Activated CD8-positive, alpha-beta memory T cell treated with anti-CD3 and anti-CD28 coated beads, Interleukin-2, amount 50 U/mL, for 1 hour (primary cell): Measurements from ENCODE around the gene SERPINA10.

ENCODE experiments used
- DNase-seq: peaks from one replicate; pipeline ENCODE4 v3.0.0-alpha.2; 2020; ENCODE audit errors: extremely low read depth

The SERPINA10 gene, protein sequence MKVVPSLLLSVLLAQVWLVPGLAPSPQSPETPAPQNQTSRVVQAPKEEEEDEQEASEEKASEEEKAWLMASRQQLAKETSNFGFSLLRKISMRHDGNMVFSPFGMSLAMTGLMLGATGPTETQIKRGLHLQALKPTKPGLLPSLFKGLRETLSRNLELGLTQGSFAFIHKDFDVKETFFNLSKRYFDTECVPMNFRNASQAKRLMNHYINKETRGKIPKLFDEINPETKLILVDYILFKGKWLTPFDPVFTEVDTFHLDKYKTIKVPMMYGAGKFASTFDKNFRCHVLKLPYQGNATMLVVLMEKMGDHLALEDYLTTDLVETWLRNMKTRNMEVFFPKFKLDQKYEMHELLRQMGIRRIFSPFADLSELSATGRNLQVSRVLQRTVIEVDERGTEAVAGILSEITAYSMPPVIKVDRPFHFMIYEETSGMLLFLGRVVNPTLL

DNA sequence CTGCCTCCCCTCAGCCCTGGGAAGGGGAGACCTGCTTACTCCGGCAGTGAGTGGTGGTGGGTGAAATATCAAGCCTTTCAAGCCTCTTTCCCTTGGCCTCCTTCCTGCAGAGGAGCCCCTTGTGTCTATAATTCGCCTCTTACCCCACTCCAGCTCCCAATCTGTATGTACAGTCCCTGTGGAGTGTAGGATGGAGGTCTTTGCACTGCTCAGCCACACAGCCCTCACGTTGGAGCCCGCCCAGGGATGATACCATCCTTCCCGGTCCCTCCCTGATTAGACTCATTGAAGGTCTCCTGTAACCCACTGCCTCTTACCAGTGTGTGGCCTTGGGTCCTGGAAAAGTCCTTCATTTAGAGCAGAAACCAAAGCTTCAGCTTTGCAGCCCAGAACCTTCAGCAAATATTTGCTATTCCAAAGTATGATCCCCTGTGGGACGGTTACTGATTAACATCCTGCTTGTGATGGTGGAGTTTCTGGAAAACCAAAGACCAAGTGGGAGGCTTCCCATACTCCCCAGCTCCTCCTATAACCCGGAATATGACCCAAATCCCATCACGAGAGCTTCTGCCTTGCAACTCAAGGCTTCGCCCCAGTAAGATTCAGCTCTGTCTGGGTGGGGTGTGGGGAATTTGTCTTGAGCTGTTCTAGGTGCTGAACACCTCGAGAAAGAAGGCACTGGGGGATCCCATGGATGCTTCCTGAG lies at the start of gene SERPINA10:
SERPINA10 (minus strand) TSS at position 397 of the 706 bp plus-strand sequence. CDS start 2,675 bp downstream, outside the sequence.
- DNase-seq = no peak

DNA sequence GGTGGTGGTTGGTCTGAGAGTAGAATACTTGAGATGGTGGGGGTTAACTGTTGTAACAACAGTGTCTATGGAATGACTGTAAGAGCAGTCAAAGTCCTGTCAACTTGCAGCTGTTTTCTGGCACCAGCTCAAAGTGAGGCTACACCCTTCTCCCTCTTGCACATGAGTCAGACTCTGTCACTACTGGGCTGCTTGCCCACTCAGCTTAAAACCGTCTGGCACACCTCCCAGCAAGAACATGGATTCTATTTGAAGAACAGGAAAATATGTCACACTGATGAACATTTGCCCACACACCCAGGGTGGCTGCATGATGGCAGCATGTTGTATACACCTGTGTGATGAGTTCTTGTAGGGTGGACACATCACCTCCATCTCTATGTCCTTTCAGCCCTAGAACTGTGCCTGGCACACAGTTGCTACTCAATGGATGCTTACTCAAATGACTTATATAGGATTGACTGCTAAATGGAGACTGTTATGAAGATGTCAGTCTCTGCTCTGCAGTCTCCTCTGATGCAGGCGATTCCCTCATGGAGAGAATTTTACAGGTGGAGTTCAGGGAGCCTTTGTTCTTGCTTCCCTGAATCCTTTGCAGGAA lies 49.4 kb upstream of the SERPINA10 start:
- no peak for DNase-seq

DNA sequence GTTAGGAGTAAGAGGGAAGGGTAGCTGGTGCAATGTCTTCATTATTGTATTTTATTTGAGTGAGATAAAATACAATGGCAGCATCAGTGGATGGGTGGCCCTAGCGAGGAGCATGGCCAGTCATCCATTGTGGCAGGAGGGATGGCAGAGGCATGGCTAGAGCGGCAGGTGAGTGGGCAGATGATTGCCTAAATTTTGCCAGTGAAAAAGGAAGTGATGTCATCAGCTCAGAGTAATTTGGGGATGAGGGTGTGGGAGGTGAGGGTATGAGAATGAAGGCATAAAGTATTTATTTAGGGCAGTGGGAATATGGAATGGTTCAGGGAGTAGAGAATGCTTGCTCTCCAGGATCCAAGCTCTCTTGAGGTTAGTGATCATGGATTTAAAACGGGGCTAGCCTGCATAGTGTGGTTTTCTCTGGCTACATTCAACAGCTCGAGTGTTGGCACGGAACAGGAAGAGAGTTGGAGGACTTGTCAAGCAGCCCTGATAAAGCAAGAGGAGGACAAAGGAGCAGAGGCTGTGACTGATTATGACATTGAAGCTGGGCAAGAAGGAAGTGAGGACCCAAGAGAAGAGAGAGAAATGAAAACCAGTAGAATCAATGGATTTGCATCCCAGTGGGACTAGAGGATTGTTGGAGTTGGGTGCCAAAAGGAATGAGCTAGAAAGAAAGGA lies 48.7 kb upstream of the SERPINA10 start:
- no peak for DNase-seq

DNA sequence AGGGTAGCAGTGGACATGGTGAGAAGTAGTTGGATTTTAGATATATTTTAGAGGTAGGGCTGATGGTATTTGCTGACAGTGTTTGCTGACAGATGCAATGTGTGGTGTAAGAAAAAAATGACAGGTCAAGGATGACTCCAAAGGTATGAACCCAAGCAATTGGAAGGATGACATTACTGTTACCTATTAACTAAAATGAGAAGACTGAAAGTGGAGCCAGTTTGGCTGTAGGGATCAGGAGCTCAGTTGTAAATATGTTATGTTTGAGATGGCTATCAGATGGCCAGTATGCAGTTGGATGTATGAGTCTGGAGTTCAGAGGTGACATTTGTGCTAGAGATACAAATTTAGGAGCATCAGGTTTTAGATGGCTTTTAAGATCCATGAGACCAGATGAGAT lies 47.5 kb upstream of the SERPINA10 start:
- no peak for DNase-seq

DNA sequence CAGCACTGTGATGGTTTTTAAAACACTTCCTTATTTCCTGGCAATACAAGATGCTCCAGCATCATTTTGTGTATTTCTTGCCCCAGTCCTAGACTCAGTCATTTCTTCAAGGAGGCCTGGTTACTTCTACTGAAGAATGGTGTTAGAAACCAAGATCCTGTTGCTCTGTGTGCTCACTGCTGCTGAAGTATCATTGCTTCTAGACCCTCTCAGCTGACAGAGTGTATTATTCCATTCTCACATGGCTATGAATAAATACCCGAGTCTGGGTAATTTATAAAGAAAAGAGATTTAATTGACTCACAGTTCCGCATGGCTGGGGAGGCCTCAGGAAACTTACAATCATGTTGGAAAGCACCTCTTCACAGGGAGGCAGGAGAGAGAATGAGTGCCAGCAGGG lies 45.0 kb upstream of the SERPINA10 start:
- DNase-seq = no peak

DNA sequence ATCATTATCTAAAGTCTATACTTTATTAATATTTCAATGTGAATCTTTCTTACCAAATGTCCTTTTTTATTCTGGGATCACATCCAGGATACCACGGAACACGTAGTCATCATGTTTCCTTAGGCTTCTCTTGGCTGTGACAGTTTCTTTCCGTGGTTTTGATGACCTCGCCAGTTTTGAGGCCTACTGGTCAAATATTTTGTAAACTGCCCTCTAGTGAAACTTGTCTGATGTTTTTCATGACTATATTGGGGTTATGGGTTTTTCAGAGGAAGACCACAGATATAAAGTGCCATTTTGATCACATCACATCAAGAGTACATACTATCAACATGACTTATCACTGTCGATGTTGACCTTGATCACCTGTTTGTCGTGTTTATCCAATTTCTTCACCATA lies 44.2 kb upstream of the SERPINA10 start:
- DNase-seq = no peak

DNA sequence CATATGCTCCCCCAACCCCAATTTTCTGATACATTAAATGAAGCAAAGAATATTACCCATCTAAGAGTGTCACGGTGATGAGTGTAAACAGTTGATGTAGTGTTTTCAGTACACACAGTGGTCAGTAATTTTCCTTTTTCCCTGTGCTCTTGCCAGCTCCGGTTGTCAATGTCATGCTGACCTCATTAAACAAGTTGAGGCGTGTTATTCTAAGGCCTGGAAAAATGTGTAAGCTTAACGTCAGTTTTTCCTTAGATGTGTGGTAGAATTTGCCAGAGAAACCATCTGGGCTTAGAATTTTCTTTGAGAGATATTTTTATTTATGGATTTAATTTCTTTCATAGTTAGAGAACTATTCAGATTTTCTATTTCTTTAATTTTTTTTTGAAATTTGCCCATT lies 41.8 kb upstream of the SERPINA10 start:
- no peak for DNase-seq

DNA sequence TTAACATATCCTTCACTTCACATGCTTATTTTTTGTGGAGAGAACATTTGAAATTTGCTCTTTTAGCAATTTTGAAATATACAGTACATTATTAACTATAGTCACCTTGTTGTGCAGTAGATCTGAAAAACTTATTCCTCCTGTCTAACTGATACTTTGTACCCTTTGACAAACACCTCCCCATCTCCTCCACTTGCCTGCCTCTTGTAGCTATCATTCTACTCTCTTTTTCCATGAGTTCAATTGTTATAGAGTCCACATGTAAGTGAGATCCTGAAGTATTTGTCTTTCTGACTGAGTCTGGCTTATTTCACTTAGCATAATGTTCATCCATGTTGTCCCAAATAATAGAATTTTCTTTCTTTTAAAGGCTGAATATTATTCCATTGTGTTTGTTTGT lies 39.5 kb upstream of the SERPINA10 start:
- DNase-seq = no peak

DNA sequence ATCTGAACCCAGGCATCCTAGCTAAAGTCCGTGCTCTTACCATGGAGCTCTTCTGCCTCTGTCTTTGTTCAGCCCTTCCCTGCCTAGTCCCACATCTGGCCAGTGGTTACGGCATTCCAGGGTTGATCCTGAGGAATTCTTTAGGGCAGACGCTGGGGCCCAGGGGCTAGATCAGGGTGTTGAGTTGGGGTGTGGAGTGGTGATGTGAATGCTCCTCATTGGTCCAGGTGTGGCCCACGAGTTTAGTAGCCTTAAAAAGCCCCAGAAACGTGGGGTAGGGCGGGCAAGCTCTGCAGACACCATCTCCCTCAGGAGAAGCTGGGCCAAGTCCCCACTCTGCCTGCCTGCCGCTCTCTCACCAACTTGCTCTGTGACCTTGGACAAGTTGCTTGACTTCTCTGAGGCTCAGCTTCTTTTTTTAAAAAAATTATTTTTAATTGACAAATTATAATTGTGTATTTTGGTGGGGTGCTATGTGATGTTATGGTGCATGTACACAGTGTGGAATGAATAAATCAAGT lies 39.1 kb upstream of the SERPINA10 start:
- no peak for DNase-seq

GRCh38 chr14:94331462-94331861 lies 38.4 kb upstream of the SERPINA10 start:
- no peak for DNase-seq

- no peak for DNase-seq
These were observed 37.8 kb upstream of the SERPINA10 start for GRCh38 chr14:94330857-94331256.

GRCh38 chr14:94330432-94330831 lies 37.4 kb upstream of the SERPINA10 start:
- no peak for DNase-seq

DNA sequence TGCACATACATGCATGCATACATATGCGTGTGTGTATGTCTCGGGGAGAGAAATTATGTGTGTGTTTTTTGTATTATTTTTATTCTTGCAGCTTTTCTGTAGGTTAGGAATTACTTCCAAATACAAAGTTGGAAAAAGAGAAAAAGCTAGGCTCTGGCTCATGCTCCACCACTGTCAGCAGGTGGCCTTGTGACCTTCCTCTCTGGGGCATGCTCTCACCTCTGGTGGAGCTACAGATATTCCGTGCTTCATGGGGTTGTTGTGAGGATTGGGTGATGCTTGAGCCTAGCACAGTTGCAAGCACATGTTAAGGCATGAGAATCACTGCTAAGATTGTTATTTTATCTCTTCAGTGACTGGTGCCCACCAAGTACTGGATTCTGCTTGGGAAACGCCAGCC lies 36.8 kb upstream of the SERPINA10 start:
- no peak for DNase-seq

GRCh38 chr14:94328196-94328595 lies 35.1 kb upstream of the SERPINA10 start:
- DNase-seq = no peak

DNA sequence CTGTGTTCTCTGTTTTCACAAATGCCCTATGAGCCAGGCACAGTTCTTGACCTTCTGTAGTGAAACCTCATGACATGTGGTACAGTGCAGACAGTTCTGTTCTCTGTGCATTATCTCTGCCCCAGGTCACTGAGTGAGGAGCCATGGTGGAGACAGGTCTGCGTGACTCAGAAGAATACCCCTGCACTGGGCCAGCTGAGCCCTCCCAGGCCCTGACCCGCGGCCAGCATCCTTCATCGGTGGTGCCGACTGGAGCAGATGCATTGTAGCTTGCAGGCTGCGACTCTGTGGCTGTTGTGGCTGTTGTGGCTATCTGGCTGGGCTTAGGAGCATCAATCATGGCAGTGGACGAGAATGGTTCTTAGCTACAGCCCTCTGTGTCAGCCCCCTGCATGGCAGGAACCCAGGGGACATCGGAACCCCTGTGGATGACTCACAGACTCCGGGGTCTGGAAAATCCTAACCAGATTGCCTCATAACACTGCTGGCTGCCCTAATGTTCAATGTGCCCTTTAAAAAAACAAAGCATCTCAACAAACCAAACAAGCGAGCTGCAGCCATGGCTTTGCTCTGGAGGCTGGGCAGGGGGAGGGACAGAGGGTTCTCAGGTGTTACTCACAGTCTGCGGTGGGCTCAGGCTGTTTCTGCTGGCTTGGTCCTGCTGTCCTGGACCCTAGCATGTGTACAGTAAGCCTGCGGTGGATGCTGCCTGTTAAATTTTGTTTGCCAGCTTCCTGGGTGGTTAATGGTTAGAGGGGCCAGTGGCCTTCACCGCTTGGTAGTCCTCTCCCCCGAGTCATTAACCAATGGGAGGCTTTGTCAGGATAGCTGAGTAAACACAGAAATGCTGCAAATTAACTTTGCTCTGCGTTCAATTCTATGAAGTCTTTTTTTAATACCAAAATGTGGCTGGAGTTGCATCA lies 29.8 kb upstream of the SERPINA10 start, which contains the start of gene SERPINA6:
SERPINA6 (minus strand) TSS at position 689 of the 923 bp plus-strand sequence. CDS start 8,688 bp downstream, outside the sequence.
- DNase-seq = no peak

GRCh38 chr14:94321421-94322271 lies 28.6 kb upstream of the SERPINA10 start:
- DNase-seq = no peak

- no peak for DNase-seq
These were observed 27.2 kb upstream of the SERPINA10 start for GRCh38 chr14:94320243-94320642.

- no peak for DNase-seq
These were observed 24.2 kb upstream of the SERPINA10 start for GRCh38 chr14:94317259-94317658.

DNA sequence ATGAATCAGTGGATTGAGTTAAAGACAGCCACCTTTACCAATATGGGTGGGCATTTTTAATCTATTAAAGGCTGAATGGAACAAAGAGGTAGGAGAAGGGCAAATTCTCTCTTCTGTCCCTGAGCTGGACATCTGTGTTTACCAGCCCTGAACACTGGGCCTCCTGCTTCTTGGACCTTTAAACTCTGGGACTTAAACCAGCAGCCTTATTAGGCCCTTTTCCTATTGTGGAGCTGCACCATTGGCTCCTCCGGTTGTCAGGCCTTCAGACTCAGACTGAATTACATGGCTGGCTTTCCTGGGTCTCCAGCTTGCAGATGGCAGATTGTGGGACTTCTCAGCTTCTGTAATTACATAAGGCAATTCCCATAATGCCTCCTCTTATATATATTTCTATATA lies 23.6 kb upstream of the SERPINA10 start:
- no peak for DNase-seq

DNA sequence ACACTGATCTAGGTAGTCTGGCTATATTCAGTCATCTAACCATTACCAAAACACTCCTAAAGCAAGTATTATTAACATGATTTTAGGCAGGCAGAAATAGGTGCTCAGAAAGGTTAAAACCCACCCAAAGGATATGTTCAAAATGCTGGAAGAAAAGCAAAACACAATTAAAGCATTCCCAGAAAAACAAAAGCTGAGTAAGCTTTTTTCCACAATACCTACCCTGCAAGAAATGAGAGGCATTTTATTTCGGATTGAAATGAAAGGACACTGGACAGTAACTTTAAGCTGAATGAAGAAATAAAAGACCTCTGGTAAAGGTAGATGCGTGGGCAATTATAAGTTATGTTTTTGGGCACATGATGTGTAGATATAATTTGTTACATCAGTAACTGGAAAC lies 21.8 kb upstream of the SERPINA10 start:
- no peak for DNase-seq
